Measurements from ENCODE around the gene NKRF.

The NKRF gene

DNA sequence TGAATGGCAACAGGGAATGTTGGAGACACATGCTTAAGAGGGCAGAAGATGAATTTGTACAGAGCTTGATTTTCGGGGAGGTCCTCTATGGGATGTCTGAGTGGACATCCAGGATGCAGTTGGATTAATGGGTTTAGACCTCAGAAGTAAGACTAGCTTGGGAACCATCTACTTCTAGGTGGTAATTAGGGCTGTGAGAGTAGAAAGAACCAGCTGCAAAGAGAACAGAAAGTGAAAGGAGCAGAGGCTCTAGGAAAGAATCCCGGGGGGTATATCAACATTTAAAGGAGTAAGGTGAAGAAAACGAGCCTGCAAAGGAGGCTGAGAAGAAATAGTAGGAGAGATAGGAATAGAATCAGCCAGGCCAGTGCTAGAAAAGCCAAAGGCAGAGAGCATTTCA lies 29.0 kb upstream of the NKRF start:
- DNase-seq (ENCODE audit: low read depth) = no peak
- TF ChIP-seq, protein P1, sequence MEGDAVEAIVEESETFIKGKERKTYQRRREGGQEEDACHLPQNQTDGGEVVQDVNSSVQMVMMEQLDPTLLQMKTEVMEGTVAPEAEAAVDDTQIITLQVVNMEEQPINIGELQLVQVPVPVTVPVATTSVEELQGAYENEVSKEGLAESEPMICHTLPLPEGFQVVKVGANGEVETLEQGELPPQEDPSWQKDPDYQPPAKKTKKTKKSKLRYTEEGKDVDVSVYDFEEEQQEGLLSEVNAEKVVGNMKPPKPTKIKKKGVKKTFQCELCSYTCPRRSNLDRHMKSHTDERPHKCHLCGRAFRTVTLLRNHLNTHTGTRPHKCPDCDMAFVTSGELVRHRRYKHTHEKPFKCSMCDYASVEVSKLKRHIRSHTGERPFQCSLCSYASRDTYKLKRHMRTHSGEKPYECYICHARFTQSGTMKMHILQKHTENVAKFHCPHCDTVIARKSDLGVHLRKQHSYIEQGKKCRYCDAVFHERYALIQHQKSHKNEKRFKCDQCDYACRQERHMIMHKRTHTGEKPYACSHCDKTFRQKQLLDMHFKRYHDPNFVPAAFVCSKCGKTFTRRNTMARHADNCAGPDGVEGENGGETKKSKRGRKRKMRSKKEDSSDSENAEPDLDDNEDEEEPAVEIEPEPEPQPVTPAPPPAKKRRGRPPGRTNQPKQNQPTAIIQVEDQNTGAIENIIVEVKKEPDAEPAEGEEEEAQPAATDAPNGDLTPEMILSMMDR (IDR thresholded peaks at IDR 0.05; ENCODE audit: low read depth, low read length, missing control alignments) = no peak
- no peak overlapping the region for H3K4me3 ChIP-seq (ENCODE audit: low read depth, low read length)

DNA sequence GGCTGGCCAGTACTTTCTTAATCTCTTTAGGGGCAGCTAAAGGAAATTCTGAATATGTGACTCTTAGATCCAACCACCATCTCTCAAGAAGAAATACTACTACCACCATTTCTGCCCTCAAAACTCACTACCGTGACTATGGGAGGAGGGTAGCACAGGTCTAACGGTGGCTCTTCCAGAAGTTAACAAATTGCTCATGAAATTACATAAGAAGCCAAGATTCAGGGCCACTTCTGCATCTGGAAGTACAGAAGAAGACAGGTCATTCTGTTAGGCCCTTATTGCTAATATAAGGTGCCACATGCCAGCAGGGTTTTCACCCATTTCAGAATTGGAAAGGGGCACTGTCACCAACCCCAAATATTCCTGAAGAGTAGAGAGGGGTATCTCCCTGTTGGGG lies 19.6 kb upstream of the NKRF start:
- H3K4me3 ChIP-seq (ENCODE audit: low read depth, low read length) = no peak overlapping the region
- TF ChIP-seq, protein P1 (IDR thresholded peaks at IDR 0.05; ENCODE audit: low read depth, low read length, missing control alignments) = no peak
- DNase-seq (ENCODE audit: low read depth) = no peak

DNA sequence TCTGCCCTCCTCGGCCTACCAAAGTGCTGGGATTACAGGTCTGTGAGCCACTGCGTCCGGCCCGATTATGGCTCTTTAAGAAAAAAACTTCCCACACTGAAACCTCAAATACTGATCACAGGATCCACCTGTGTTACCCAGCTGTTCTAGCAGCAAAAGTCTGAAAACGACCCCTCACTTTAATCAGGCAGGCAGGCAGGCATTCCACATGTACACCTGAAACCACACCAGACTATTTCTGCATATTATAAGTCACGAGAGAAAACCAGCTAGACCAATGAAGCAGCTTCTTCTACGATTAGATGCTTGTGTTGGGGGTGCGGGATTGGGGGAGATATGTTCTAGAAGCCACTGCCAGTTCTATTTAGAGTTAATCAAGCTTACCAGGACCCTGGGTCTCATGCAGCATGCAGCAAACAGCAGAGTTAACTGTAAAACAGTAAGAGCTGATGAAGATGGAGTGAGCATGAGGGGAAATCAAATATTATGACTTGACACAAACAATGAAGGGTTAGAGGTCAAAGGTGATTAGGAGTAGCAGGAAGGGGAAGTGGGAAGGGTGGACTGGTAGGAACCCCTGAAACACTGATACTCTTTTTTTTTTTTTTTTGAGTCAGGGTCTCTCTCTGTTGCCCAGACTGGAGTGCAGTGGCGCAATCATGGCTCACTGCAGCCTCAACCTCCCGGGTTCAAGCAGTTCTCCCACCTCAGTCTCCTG lies 18.9 kb upstream of the NKRF start:
- H3K4me3 ChIP-seq (ENCODE audit: low read depth, low read length) = no peak overlapping the region
- TF ChIP-seq, protein P1 (IDR thresholded peaks at IDR 0.05; ENCODE audit: low read depth, low read length, missing control alignments) = no peak
- DNase-seq (ENCODE audit: low read depth) = no peak

DNA sequence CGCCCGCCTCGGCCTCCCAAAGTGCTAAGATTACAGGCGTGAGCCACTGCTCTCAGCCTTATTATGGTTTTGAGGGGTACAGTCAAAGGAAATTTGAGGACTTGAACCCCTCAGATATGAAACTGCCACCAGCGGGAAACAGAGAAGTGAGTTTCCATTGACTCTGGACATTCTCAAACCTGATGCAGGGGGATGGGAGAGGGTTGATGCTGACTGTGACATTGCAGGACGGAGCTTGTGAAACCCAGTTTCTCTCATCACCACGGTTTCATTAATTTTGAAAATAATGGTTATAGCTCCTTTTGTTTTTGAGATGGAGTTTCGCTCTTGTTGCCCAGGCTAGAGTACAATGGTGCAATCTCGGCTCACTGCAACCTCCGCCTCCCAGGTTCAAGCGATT lies 18.2 kb upstream of the NKRF start:
- no peak overlapping the region for H3K4me3 ChIP-seq (ENCODE audit: low read depth, low read length)
- TF ChIP-seq, protein P1 (IDR thresholded peaks at IDR 0.05; ENCODE audit: low read depth, low read length, missing control alignments) = no peak
- no peak for DNase-seq (ENCODE audit: low read depth)

GRCh38 chrX:119622356-119623232 lies 16.4 kb upstream of the NKRF start:
- H3K4me3 ChIP-seq (ENCODE audit: low read depth, low read length) = no peak overlapping the region
- DNase-seq (ENCODE audit: low read depth) = no peak

GRCh38 chrX:119618439-119618838 lies 12.2 kb upstream of the NKRF start:
- no peak overlapping the region for H3K4me3 ChIP-seq (ENCODE audit: low read depth, low read length)
- TF ChIP-seq, protein P1 (IDR thresholded peaks at IDR 0.05; ENCODE audit: low read depth, low read length, missing control alignments) = no peak
- no peak for DNase-seq (ENCODE audit: low read depth)

More at GRCh38 chrX:119622356-119623232, 16.4 kb upstream of the NKRF start:
- TF ChIP-seq, protein P1 (IDR thresholded peaks at IDR 0.05; ENCODE audit: low read depth, low read length, missing control alignments) = no peak

Measured in GM12864 (cell line).